Duodenal mucosa (tissue), 2 donors: ENCODE data around the gene NR1I3.

Experiments used
- H3K27ac ChIP-seq: one replicate; pipeline ENCODE4 v1.7.0; 2013; ENCODE audit warnings: low read depth, low read length
- H3K27me3 ChIP-seq, 2 donors: one replicate each; pipeline ENCODE4 v1.7.0; 2013; ENCODE audit warnings: low read length in 2 of 2, control low read depth in 1 of 2; ENCODE audit not compliant: insufficient read depth in 2 of 2, control insufficient read depth in 1 of 2
- H3K36me3 ChIP-seq, 2 donors: one replicate each; pipeline ENCODE4 v1.7.0; 2013; ENCODE audit warnings: low read length in 2 of 2, control low read depth in 1 of 2; ENCODE audit not compliant: insufficient read depth in 2 of 2, control insufficient read depth in 1 of 2
- H3K4me1 ChIP-seq, 2 donors: one replicate each; pipeline ENCODE4 v1.7.0; 2013; ENCODE audit warnings: low read length in 2 of 2, control low read depth in 1 of 2; ENCODE audit not compliant: insufficient read depth in 2 of 2, control insufficient read depth in 1 of 2
- H3K4me3 ChIP-seq, 2 donors: one replicate each; pipeline ENCODE4 v1.7.0; 2013; ENCODE audit warnings: low read length in 2 of 2, low read depth in 1 of 2
- H3K9ac ChIP-seq, 2 donors: one replicate each; pipeline ENCODE4 v1.7.0; 2013; ENCODE audit warnings: low read length in 2 of 2, low read depth in 1 of 2
- H3K9me3 ChIP-seq, 2 donors: one replicate each; pipeline ENCODE4 v1.7.0; 2013; ENCODE audit warnings: low read length in 2 of 2, control low read depth in 1 of 2; ENCODE audit not compliant: control insufficient read depth in 1 of 2

Gene NR1I3

DNA sequence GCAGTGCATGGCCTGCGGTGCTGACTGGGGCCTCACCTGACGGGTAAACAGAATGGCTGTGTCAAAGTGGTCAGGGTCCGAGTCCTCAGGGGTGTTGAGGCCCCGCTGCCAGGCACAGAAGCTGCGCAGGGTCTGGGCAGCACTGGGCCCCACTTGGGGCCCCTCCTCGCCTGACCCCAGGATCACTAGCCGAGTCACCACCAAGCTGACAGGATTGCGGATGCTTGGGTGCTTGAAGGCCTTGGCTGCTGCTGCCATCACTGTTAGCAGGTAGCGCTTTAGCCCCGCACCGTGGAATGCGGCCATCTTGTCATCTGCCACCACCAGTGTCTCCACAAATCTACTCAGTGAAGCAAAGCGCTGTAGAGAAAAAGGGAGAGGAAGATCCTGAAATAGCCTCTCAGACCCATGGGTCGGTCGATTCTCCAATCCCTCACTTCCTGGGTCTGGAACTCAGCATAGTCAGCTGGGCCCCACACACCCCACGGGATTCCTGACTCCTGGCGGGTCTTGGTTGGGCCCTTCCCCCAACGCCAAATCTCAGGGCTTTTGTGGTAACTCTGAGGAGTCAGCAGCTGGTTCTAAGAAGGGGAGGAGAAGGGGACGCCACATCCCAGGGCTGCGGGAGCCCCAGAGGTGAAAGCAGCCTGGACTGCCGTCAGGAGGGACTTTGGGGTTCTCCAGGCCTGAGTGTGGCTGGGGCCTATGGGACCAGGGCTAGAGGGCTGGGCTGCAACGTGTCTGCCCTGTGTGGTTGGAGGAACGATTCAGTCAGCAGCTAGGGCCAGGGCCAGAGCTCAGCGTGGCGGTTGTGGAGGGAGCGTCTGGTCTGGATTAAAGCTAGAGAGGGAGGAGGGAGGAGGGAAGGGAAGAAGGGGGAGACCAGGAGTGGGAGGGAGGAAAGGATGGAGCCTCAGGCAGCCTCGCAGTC is 41.2 kb downstream of the NR1I3 start:
- Histone ChIP-seq H3K9me3 (no peaks in the 10 kb centered on the region), H3K36me3 (no peaks in the 10 kb centered on the region), H3K27ac (peak overlapping the region; percentile 64), H3K4me1 (peaks cover 48 to 61% of the 10 kb centered on the region in 2 donors), H3K4me3 (peak overlapping the region; percentile 31 to 50), H3K27me3 (no peaks in the 10 kb centered on the region), H3K9ac (peak overlapping the region; percentile 32 to 36)

DNA sequence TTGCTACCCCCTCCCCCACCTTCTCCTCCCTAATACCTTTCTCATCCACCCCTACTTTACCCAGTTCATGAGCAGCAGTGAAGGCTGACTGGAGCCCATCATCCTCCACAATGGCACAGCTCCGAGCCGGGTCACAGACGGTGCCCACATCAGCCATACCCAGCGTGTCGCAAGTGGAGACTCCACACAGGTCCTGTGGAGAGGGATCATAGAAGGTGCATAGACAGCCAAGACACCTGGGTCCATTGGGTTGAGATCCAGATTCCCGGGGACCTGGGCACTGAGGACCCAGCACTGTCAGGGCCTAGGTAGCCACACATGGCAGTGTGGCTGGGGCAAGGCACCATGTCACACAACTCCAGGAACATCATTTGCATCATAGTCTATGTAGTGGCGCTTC is 41.9 kb downstream of the NR1I3 start:
- Histone ChIP-seq H3K4me3 (no peak overlapping the region), H3K27ac (no peak overlapping the region), H3K4me1 (peaks cover 41 to 54% of the 10 kb centered on the region in 2 donors), H3K36me3 (no peaks in the 10 kb centered on the region), H3K9ac (no peak overlapping the region), H3K9me3 (no peaks in the 10 kb centered on the region), H3K27me3 (no peaks in the 10 kb centered on the region)

DNA sequence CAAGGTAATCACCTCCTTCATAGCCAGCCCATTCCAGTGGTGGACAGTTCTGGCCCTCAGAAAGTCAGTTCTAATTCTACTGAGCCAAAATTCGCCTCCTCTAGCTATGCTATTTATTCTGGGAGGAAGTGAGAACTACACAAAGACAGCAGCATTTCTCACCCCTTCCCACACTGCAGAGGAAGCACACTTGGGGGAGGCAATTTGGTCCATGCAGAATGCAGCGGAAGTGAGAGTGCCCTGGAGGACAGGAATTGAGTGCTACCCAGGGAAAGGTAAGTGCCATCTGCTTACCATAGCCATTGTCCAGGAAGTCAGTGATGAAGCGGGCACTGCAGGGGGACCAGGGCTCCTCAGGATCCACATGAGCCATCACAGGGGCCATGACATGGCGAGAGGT is 42.8 kb downstream of the NR1I3 start:
- H3K9ac ChIP-seq = no peak overlapping the region
- H3K27me3 ChIP-seq = no peaks in the 10 kb centered on the region
- H3K27ac ChIP-seq = no peak overlapping the region
- peaks cover 32 to 45% of the 10 kb centered on the region in 2 donors for H3K4me1 ChIP-seq
- H3K9me3 ChIP-seq = no peaks in the 10 kb centered on the region
- no peaks in the 10 kb centered on the region for H3K36me3 ChIP-seq
- H3K4me3 ChIP-seq = no peak overlapping the region

DNA sequence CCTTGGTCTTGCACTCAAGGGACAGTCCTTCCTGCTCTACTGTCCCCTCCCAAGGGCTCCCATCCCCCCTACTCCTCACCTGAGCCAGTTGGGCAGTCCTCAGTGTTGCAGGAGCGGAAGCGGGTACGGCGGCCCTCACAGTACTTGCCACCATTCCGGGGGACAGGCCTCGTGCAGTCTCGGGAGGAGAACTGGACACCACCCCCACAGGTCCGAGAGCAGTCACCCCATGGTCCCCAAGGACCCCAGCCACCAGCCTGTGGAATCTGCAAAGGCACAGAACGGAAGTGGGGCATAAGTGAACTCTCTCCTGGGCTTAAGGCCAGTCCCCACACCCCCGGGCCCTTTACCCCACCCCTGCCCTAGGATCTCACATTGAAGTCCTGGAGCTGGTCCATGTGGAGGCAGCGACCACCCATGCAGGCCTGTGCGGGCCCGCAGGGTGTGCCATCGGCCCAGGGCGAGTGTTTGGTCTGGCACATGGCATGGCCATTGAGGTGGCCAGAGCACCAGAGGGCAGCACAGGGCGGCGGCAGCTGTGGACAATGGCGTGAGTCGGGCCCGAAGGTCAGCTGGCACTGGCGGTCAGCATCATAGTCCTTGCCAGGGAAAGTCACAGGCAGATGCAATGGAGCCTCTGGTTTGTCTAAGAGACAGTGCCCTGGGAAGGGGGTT is 44.3 kb downstream of the NR1I3 start:
- Histone ChIP-seq H3K4me3 (no peak overlapping the region), H3K27ac (no peak overlapping the region), H3K9ac (no peak overlapping the region), H3K9me3 (no peaks in the 10 kb centered on the region), H3K4me1 (peaks cover 18 to 30% of the 10 kb centered on the region in 2 donors), H3K27me3 (no peaks in the 10 kb centered on the region), H3K36me3 (no peaks in the 10 kb centered on the region)

DNA sequence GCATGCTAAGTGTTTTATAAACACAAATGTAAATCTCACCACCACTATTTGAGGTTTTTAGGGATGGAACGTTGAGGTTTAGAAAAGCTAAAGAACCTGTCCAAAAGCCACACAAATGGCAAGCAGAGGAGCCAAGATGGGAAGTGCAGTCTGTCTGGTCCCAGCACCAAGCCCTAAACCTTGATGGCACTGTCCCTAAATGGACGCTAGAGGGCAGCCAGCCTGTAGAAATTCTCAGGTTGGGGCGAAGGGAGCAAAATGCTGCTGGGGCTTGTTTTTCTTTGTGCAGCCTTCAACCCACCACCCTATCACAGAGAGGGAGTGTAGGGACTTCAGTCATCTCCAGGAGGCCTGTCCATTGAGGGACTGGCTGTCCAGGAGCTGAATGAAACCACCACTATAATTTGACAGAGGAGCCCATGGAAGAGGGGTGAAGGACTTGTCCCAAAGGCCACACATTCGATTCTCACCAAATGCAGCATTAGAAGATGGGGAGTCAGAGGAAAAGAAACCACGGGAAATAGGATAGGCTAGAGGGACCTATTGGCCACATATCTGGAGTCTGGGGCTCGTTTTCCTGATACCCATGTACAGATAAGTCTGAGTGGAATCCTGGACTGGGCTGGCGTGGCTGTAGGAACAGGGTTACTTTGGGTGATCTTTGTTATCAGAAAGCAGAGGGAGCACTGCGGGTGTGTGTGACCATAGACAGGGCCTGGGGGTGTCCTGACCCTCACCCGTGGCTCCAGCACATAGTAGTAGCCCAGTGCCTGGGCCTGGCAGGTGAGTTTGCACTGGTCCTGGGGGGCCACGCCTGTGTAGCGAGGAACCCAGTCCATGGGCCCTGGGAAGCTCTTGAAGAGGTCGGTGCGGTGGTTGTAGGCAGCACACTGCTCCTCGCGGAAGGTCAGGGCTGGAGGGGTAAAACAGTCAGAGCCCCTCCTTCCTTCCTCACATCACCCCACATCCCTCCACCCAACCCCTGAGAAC is 45.2 kb downstream of the NR1I3 start:
- Histone ChIP-seq H3K4me3 (no peak overlapping the region), H3K27ac (no peak overlapping the region), H3K27me3 (no peaks in the 10 kb centered on the region), H3K36me3 (no peaks in the 10 kb centered on the region), H3K4me1 (peaks cover 11 to 21% of the 10 kb centered on the region in 2 donors), H3K9me3 (no peaks in the 10 kb centered on the region), H3K9ac (no peak overlapping the region)

DNA sequence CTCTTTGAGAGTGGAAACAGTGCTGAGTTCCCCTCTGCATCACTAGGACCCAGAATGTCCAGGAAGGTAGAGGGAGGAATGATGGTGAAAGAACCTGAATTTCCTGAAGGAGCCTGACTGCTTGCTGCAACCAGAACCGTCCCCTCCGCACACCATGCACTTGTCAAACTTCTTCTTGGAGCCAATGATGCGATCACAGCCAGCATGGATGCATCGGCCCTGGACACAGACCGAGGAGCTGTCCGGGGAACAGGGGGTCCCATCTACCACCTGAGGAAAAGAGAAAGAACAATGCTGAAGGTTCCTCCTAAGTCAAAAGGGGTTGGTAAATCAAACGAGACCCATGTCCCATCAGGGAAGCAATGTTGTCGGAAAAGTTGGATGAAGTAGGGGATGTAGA is 46.0 kb downstream of the NR1I3 start:
- no peaks in the 10 kb centered on the region for H3K27me3 ChIP-seq
- H3K9ac ChIP-seq = no peak overlapping the region
- no peak overlapping the region for H3K4me3 ChIP-seq
- no peaks in the 10 kb centered on the region for H3K36me3 ChIP-seq
- no peak overlapping the region for H3K27ac ChIP-seq
- no peaks in the 10 kb centered on the region for H3K9me3 ChIP-seq
- H3K4me1 ChIP-seq = peaks cover 16 to 21% of the 10 kb centered on the region in 2 donors

DNA sequence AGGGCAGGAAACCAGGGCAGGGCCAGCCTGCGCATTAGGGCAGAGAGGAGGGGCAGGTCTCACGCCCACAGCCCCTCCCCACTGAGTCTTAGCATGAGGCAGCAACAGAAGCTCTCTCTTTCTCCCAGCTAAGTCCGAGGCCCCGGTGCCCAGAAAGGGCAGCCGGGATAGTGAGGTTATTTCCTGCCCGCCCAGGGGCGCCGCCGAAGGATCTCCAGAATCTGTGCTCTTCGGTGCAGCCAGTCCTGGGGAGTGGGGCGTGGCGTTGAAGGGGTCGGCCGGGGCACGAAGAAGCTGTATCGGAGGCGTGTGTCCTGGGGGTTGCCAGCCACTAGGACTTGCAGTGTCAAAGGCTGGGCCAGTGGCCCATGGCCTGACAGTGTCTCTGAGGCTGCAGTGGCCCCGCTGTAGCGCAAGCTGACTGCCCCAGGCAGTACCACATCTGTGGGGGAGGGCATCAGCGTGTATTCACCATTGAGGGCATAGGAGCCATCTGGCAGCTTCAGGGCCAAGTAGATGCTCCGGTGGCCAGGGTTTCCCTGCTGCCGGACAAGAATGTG is 47.0 kb downstream of the NR1I3 start:
- Histone ChIP-seq H3K9me3 (no peaks in the 10 kb centered on the region), H3K4me3 (no peak overlapping the region), H3K36me3 (no peaks in the 10 kb centered on the region), H3K27me3 (no peaks in the 10 kb centered on the region), H3K27ac (no peak overlapping the region), H3K9ac (no peak overlapping the region), H3K4me1 (peaks cover 16 to 25% of the 10 kb centered on the region in 2 donors)

DNA sequence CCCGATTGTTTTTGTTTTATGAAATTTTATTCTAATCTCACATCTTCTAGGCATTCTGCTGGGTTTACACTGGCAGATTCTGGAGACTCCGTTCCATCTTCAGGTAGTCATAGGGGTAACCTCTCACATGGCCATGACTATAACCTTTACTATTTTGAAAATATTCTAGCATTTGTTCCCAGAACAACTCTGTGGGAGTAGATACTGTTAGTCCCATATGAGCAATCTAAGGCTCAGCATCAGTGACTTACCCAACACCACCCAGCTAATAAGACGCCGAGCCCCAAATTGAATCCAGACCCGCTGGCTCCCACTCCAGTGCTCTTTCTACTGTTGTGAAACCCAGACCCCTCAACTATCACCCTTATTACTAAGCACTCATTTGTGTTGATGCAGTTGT is 49.0 kb downstream of the NR1I3 start:
- H3K9ac ChIP-seq = no peak overlapping the region
- H3K9me3 ChIP-seq = no peaks in the 10 kb centered on the region
- H3K36me3 ChIP-seq = no peaks in the 10 kb centered on the region
- H3K4me3 ChIP-seq = no peak overlapping the region
- H3K27me3 ChIP-seq = no peaks in the 10 kb centered on the region
- H3K27ac ChIP-seq = no peak overlapping the region
- peaks cover 24 to 27% of the 10 kb centered on the region in 2 donors for H3K4me1 ChIP-seq

DNA sequence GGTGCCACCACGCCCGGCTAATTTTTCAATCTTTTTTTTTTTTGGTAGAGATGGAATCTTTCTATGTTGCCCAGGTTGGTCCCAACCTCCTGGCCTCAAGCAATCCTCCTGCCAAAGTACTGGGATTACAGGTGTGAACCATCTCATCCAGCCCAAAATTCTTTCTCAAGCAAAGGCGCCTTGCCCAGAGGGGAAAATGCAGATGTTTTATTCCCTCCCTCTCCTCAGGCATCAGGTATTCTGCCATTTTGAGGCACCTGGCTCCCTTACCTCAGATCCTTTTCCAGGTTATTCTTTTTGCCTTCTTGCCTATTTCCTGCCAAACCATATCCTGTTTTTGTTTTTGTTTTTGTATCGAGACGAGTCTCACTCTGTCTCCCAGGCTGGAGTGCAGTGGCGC is 49.6 kb downstream of the NR1I3 start:
- Histone ChIP-seq H3K27ac (no peak overlapping the region), H3K4me1 (peaks cover 28 to 29% of the 10 kb centered on the region in 2 donors)

More for the DNA sequence above, 49.6 kb downstream of the NR1I3 start:
- Histone ChIP-seq H3K9me3 (no peaks in the 10 kb centered on the region), H3K27me3 (no peaks in the 10 kb centered on the region), H3K36me3 (no peaks in the 10 kb centered on the region), H3K4me3 (no peak overlapping the region), H3K9ac (no peak overlapping the region)
